DND-41 (cell line): Measurements from ENCODE around the gene F13A1.

Experiments
- EZH2 ChIP-seq: IDR thresholded peaks from 3 replicates; pipeline ENCODE4 v1.6.1; 2012; ENCODE audit warnings: borderline replicate concordance, low read depth, mild to moderate bottlenecking, moderate library complexity, low read length, inconsistent platforms; ENCODE audit not compliant: severe bottlenecking
- TF ChIP-seq, protein P1 (sequence below): IDR thresholded peaks from 2 replicates; pipeline ENCODE4 v1.5.1; 2012; ENCODE audit warnings: borderline replicate concordance, low read length, moderate library complexity, mild to moderate bottlenecking; ENCODE audit not compliant: poor library complexity, severe bottlenecking; ENCODE audit errors: extremely low read depth

DNA sequence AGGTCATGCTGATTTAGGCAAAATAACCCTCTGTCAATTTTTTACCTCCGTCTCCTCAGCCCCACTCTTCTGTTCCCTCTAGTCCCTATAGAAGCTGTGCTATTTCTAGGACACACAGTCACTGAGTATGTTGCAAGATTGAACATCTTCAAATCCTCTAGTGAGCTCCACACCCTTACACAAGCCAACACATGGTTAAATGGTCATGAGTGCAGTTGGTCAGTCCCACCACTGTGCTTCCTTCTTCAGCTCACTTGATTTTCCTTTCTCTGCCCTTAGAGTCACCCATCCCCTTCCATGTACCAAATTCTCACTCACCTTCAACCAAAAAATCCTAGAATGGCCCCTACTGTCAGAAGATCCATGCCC lies 48.2 kb upstream of the F13A1 start:
- TF ChIP-seq, protein P1, sequence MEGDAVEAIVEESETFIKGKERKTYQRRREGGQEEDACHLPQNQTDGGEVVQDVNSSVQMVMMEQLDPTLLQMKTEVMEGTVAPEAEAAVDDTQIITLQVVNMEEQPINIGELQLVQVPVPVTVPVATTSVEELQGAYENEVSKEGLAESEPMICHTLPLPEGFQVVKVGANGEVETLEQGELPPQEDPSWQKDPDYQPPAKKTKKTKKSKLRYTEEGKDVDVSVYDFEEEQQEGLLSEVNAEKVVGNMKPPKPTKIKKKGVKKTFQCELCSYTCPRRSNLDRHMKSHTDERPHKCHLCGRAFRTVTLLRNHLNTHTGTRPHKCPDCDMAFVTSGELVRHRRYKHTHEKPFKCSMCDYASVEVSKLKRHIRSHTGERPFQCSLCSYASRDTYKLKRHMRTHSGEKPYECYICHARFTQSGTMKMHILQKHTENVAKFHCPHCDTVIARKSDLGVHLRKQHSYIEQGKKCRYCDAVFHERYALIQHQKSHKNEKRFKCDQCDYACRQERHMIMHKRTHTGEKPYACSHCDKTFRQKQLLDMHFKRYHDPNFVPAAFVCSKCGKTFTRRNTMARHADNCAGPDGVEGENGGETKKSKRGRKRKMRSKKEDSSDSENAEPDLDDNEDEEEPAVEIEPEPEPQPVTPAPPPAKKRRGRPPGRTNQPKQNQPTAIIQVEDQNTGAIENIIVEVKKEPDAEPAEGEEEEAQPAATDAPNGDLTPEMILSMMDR = no peak
- TF ChIP-seq EZH2 = no peak
